Measurements from ENCODE around the gene GARIN5B. TPM values are rescaled to one million over a fixed set of nuclear protein-coding genes. Genes with fewer than 3 reads are reported as not detected.

Gene GARIN5B
- total RNA-seq, 6 donors from 2014 or later, result not detected

DNA sequence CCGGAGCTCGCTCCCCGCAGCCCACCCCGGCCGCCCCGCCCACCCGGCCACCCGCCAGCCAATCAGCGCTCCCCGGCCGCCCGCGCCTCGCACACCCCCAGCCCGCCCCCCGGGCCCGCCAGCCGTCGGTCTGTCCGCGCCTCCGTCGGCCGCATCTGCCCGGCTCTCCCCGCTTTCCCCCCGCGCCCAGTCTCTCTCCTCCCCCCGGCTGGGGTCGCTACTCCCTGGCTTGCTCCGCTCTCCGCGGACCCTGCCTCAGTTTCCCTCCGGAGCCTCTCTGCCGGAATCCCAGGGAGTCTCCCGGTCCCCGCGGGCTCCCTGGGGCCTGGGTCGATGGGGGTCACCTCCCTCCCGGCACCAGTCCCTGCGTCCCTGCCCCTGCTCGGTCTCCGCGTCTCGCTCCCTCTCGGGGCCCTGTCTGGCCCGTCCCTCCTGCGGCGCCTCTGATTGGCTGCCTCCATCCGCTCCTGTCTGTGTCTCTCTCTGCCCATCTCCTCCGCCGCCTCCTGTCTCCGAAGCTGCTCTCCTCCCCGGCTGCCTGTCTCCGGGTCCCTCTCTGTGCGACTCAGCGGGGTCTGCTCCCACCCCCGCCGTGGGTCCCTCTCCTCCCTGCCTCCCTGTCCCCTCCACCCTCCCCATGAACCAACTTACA is 6.7 kb upstream of the GARIN5B start:
- Histone ChIP-seq H3K9me3 (no peaks in the 10 kb centered on the region), H3K27me3 (peaks cover 1 to 58% (median 33%) of the 10 kb centered on the region in 4 donors), H3K36me3 (no peaks in the 10 kb centered on the region), H3K27ac (no peak overlapping the region), H3K4me3 (peak overlapping the region in 3 of 4 donors; percentile 17 to 38 (median 25)), H3K4me1 (peaks cover 11 to 29% (median 21%) of the 10 kb centered on the region in 4 donors)
- ATAC-seq (ENCODE audit: low FRiP score in 2 of 2), result peak in 1 of 2 donors; percentile 55
- WGBS, 2 donors, result 2 to 5% methylated on average over 19 to 23 of the region's 59 CpGs
- TF ChIP-seq POLR2A (IDR thresholded peaks at IDR 0.05) (no peak), POLR2AphosphoS5 (IDR thresholded peaks at IDR 0.05) (no peak), CTCF (IDR thresholded peaks at IDR 0.05) (no peak), EP300 (IDR thresholded peaks at IDR 0.05) (no peak)
- DNase-seq, result peak in 1 of 2 donors; percentile 82

DNA sequence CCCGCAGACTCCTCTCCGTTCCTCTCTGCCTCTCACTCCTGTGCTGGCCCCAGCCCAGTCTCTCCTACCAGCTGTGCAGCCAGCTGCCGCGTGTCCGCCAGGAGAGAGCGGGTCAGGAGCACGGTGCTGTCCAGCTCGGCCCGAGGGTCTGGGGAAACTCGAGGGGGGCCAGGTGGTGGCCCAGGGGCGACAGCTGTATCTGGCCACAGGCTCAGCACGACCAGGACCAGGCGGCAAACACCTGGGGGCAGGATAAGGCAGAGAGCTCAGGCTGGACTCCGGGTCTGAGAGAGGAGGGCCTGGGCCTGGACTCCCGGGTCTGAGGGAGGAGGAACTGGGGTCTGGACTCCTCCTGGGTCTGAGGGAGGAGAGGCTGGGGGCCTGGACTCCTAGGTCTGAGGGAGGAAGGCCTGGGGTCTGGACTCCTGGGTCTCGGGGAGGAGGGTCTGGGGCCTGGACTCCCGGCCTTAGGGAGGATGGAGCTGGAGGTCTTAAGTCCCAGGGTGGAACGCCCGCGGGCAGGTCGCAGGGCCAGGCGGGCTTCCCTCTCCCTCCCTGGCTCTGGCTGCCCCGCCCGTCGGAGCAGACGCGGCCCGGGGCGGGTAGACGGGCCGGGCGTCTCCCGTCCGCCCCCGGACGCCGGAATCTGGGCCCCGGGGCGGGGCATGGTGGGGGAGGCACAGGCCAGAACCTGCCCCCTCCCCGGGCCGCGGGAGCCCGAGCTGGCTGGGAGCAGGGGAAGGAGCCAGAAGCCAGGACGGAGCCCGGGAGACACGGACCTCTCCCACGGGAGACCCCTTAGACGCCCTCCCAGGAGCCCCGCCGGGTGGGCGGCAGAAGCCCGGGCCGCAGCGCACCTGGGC is 5.9 kb upstream of the GARIN5B start:
- Histone ChIP-seq H3K27ac (no peak overlapping the region), H3K9me3 (no peaks in the 10 kb centered on the region), H3K4me3 (peak overlapping the region in 3 of 4 donors; percentile 17 to 29 (median 22)), H3K27me3 (peaks cover 1 to 51% (median 29%) of the 10 kb centered on the region in 4 donors), H3K36me3 (no peaks in the 10 kb centered on the region), H3K4me1 (peaks cover 11 to 23% (median 14%) of the 10 kb centered on the region in 4 donors)
- ATAC-seq (ENCODE audit: low FRiP score in 2 of 2) (peak in 1 of 2 donors; percentile 79), DNase-seq (peak in 1 of 2 donors; percentile 89)
- no peak for TF ChIP-seq EP300 (IDR thresholded peaks at IDR 0.05)
- TF ChIP-seq POLR2A (IDR thresholded peaks at IDR 0.05), result no peak
- no peak for TF ChIP-seq POLR2AphosphoS5 (IDR thresholded peaks at IDR 0.05)
- no peak for TF ChIP-seq CTCF (IDR thresholded peaks at IDR 0.05)
- WGBS, 2 donors, result 16 to 21% methylated on average over 13 to 33 of the region's 54 CpGs

DNA sequence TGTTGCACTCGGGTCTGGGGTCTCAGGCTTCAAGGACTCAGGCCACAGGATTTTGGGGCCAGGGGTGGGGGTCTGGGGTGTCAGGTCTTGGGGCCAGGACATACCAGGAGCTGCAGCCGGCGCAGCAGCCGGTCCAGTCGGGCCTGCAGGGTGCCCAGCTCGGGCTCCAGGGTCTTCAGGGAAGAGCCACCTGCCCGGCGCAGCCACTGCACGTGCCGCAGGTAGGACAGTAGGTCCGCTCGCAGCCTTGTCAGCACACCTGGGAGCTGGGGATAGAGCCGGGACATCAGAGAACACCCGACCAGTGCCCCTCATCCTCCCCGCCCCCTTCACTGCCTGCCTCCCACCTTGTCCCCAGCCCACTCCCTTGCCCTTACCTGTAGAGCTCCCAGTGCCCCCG is 5.0 kb upstream of the GARIN5B start:
- peaks cover 1 to 48% (median 28%) of the 10 kb centered on the region in 4 donors for H3K27me3 ChIP-seq
- ATAC-seq (ENCODE audit: low FRiP score in 2 of 2), result no peak

GRCh38 chr19:55366790-55367189 is 3.7 kb upstream of the GARIN5B start:
- ATAC-seq (ENCODE audit: low FRiP score in 2 of 2) (no peak), DNase-seq (no peak)
- TF ChIP-seq POLR2A (IDR thresholded peaks at IDR 0.05), result no peak
- no peak for TF ChIP-seq EP300 (IDR thresholded peaks at IDR 0.05)
- no peak for TF ChIP-seq CTCF (IDR thresholded peaks at IDR 0.05)
- TF ChIP-seq POLR2AphosphoS5 (IDR thresholded peaks at IDR 0.05), result no peak
- no peaks in the 10 kb centered on the region for H3K36me3 ChIP-seq
- H3K4me1 ChIP-seq, result peaks cover 11 to 20% (median 13%) of the 10 kb centered on the region in 4 donors
- H3K27ac ChIP-seq, result no peak overlapping the region
- peaks cover 1 to 35% (median 22%) of the 10 kb centered on the region in 4 donors for H3K27me3 ChIP-seq
- WGBS, 2 donors, result 74 to 100% methylated on average over 2 to 3 of the region's 3 CpGs
- H3K4me3 ChIP-seq, result no peak overlapping the region
- H3K9me3 ChIP-seq, result no peaks in the 10 kb centered on the region

More for the DNA sequence above, 5.0 kb upstream of the GARIN5B start:
- DNase-seq, result peak in 1 of 2 donors; percentile 65
- H3K36me3 ChIP-seq, result no peaks in the 10 kb centered on the region
- H3K4me3 ChIP-seq, result no peak overlapping the region
- peaks cover 11 to 20% (median 13%) of the 10 kb centered on the region in 4 donors for H3K4me1 ChIP-seq
- no peak for TF ChIP-seq CTCF (IDR thresholded peaks at IDR 0.05)
- TF ChIP-seq POLR2A (IDR thresholded peaks at IDR 0.05), result no peak
- TF ChIP-seq POLR2AphosphoS5 (IDR thresholded peaks at IDR 0.05), result no peak
- TF ChIP-seq EP300 (IDR thresholded peaks at IDR 0.05), result no peak
- no peaks in the 10 kb centered on the region for H3K9me3 ChIP-seq
- no peak overlapping the region for H3K27ac ChIP-seq
- 86% methylated on average over 7 to 10 of the region's 16 CpGs for WGBS, 2 donors

All from upper lobe of left lung (tissue), 6 donors.